Umbilical cord (tissue), 2 donors: ENCODE data around the gene MROH7. TPM values are rescaled to one million over a fixed set of nuclear protein-coding genes. Genes with fewer than 3 reads are reported as not detected.
A peak's percentile ranks its signal among the peaks of the same experiment; 100 is the strongest.

ENCODE experiments used
- DNase-seq: peaks from one replicate; pipeline ENCODE4 v3.0.0-alpha.2; 2015; ENCODE audit warnings: low spot score
- total RNA-seq: library from RNA; depleted of rRNA; stranded (reverse); fragments of >200 nt; gene quantifications from one replicate; pipeline ENCODE4 v1.2.3, GENCODE V29; 2014; ENCODE audit warnings: low replicate concordance; ENCODE audit not compliant: insufficient read depth

MROH7 gene
- total RNA-seq, 1 donor from 2014 or later = 4.1 TPM

DNA sequence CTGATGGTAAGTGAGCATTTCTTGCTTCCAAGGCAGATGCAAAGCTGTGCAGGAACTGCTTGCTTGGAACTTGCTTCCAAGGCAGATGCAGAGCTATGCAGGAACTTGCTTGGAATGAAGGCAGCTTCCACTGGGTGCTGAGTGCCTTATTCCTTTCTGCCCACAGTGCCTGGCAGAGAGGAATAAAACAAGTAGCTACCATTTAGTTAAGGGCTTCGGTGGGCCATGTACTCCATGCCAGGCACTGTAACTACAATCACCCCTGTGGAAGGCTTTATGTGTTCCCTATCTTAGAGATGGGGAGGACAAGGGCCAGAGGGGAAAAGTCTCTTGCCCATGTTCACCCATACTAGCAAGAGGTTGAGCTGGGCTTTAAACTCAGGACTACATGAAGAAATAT is 8.3 kb downstream of the MROH7 start:
- no peak for DNase-seq

DNA sequence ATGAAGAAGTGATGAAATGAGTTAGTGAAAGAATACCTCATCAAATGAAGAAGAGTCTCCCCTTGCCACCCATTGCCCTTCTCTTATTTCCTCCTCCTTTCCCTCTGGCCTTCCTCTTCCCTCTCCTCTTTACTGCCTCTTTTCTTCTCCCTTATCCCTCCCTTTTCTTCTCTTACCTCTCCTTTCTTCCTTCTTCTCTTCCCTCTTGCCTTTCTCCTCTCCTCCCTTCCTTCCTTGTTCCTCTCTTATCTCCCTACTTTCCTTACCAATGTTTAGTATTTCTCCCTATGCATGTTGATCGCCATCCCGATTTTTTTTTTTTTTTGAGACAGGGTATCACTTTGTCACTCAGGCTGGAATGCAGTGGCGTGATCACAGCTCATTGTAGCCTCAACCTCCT is 8.8 kb downstream of the MROH7 start:
- DNase-seq = no peak

DNA sequence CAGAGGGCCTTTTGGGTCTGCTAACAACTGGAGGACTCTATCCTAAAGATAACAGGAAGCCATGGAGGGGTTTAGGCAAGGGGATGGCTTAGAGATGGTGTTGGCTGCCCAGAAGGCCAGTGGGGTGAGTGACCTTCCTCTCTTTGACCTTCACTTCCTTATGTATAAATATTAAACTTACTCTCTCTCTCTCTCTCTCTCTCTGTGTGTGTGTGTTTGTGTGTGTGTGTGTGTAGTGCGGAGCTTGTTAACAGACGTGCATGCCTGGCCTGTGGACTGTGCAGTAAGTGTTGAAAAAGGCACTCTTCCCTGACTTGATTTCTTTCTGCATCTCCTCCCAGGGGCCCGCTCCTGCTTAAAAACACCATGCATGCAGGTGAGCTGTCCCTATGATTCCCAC is 10.0 kb downstream of the MROH7 start:
- DNase-seq = no peak

DNA sequence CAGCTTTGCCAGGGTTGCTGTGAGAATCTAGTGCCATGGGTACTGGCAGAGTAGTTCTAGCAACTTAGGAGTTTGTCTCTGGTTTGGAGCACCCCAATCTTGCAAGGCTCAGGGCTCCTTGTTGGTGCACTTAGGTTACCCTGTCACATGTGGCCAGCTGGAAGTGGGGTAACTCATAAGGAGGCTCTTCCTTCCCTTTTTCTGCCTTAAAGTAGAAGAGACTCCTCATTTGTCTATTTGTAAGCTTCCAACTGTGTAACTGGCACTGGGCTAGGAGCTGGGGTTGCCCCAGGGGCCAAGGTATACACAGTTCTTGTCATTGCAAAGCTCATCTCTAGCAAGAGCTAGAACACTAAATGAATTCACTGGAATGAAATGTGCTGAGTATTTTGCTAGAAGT is 10.6 kb downstream of the MROH7 start:
- DNase-seq = no peak

DNA sequence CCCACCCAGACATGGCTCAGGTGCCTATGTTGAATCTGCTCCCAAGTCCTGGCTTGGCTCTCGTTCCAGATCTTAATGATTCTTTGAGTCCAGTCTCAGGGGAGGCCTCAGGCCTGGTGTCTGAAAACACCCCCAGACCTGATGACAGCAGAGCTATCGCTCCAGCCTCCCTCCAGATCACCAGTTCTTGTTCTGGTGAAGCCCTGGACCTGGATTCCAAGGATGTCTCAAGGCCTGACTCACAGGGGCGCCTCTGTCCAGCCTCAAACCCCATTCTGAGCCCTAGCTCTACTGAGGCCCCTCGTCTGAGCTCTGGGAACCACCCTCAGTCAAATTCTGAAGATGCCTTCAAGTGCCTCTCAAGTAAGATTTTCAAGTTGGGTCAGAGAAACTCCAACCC is 11.4 kb downstream of the MROH7 start:
- DNase-seq = peak; percentile 57

DNA sequence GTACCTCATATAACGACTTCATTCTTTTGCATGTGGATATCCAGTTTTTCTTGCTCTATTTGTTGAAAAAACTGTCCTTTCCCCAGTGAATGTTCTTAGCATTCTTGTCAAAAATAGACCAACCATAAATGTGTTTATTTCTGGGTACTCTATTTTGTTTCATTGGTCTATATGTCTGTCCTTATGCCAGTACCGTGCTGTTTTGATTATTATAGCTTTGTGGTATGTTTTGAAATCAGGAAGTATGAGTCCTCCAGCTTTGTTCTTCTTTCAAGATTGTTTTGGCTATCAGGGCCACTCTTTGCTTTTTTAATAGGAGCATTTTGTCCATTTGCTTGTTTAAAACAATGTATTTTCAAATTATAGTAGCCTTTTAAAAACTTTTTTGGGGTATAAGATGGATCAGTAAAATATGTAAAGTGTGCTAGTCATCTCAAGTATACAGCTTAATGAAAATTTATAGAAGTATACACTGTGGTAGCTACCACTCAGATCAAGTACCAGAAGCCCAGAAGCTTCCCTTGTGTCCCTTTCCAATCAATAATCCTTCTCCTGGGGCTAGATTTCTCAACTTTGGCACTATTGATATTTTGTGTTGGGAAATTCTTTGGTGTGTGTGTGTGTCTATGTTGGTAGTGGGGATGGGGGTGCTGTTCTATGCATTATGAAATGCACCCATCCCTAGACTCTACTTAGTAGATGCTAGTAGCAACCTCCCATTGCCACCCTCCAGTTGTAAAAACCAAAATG is 16.8 kb downstream of the MROH7 start:
- no peak for DNase-seq

DNA sequence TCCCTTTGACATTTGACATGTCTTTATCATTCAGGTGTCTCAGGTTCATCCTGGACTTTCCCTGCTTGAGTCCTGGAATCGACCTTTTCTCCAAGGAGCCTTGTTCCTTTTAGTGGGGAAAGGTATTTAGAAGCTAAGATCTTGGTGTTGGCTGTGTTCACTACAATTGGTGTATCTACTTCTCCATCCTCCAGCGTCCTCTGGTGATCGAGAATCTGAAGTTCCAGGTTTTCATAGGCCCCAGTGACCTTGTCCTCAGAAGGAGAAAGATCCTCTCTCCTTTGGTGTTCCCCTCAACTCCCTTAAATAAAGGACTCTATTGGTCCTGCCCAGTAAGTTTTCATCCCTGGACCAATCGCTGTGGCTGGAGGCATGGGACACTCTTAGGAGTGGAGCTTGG is 22.1 kb downstream of the MROH7 start:
- DNase-seq = no peak

DNA sequence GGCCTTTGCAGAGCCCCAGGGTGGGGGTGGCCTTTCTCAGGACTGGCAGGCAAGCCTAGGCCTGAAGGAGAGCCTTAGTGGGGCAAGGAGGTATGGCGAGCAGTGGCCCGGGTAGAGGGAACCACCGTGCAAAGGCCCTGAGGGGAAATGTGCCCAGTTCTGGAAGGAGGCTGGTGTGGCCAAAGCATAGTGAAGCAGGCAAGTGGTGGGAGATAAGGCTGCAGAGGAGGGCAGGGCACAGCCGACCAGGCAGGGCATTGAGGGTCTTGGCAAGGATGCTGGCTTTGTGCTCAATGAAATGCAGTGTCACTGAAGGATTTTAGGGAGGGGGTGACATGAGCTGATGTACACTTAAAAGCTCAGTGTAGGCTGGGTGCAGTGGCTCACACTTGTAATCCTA is 22.8 kb downstream of the MROH7 start:
- no peak for DNase-seq

DNA sequence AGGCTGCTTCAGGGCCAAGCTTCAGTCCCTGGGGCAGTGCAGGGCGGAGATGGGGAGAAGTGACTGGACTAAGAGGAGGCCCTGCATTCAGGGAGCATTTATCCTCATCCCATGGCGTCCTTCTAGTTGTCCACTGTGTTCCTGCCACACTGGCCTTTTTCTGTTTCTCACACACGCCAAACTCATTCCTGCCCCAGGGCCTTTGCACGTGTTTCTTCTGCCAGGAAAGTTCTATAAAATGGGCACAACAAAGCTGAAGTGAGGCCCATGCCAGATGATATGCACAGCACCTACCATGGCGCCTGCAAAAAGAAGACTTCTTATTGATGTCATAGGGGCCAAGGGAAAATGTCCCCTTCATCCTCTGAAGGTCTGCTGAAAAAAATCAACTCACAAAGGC is 24.3 kb downstream of the MROH7 start:
- no peak for DNase-seq

DNA sequence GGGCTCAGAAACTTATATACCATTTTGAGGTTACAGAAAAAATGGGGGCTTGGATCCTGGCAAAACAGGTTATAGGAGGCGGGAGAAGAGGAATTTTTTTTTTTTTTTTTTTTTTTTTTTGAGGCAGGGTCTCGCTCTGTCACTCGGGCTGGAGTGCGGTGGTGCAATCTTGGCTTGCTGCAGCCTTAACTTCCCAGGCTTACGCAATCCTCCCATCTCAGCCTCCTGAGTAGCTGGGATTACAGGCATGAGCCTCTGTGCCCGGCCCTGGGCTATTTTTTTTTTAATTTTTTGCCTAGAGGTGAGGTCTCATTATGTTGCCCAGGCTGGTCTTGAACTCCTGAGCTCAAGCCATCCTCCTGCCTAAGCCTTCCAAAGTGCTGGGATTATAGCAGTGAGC is 24.7 kb downstream of the MROH7 start:
- no peak for DNase-seq

DNA sequence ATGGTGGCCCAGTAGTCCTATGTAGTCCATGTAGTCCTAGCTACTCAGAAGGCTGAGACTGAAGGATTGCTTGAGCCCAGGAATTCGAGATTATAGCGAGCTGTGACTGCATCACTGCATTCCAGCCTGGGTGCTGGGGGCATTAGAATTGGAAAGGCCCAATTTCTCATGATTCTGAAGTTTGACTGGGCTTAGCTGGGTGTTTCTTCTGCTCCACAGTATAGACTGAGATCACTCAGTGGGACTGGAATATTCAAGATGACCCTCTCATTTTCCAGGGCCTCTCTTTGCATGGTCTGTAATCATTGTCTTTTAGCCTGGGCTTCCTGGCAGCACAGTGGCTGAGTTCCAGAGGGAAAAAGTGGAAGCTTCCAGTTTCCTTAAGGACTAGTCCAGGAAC is 26.2 kb downstream of the MROH7 start:
- no peak for DNase-seq

DNA sequence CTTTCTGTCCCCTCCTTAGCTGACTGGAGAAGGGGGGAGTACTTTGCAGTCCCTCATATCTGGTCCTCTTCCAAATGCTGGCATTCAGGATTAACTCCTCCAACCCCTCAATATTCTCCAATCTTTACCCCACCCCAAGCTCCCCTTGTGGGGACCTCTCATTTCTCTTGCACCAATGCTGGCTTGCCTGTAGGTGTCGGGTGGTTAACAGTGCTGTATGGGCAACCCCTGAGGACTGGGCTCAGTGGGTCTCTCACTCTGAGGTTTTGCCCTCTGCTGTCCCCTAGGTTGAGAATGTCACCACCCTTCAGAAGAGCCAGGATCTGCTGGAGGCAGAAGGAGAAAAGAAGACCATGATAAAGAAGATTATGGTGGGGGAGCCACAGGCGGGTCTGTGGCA is 27.0 kb downstream of the MROH7 start:
- no peak for DNase-seq

DNA sequence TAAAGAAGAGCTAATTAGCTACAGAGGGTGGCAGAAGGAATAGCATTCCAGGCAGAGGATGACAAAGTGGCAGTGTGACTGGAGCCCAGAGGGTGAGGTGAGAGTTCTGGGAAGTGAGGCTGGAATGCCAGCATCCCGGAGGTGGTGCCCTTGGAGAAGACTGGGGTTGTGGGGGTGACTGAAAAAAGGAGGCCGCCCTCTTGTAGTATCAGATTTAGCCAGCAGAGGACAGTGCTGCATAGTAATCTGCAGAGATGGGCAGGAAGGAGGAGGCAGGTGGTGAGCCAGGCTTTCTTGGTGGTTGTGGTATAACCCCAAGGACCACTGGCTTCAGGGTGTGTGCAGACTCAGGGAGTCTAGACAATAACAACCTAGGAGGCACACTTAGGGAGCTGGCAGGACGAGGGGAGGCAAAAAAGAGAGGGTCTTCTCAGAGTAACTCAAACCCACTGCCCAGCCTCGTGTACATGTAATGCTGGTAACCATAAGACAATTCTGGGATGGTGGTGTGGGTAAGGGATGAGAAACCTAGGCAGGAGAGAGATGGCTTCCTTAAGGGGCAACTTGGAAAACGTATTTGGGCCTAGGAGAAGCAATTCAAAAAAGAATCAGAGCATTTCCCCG is 30.5 kb downstream of the MROH7 start:
- DNase-seq = no peak

DNA sequence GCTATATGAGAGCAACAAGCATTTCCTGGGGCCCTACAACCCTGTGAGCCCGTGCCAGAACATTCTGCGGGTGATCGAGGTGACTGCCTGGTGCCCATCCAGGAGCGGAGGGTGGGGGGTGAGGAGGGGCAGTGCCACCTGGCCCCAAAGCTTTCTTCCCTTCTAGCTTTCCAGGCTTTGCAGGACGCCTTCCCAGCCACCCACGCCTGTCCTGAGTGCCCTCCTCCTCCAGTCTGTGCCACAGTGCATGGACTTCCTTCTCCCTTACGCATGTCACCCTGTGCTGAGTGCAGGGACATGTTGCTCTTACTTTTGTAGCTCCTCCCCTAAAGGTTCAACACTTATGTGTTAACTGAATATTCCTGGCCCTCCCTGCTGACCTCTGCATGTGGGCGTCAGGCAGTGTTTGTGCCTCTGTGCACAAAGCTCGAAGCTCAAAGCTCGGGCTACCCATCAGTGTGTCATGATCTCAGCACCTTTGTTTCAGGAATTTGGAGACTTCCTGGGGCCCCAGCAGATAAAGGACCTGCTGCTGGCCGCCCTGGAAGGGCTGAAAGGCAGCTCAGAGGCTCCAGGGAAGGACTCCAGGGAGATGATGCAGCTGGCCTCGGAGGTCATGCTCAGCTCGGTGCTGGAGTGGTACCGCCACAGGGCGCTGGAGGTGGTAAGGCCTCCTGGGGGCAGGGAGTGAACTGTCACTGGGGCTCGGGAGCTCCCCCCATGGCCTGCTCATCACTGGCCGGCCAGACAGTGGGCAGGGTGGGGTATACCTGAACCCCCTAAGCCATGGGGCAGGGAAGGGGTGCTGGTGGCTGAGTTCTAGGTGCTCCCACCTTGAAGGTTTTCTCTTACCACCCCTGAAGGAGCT is 37.4 kb downstream of the MROH7 start:
- DNase-seq = no peak

DNA sequence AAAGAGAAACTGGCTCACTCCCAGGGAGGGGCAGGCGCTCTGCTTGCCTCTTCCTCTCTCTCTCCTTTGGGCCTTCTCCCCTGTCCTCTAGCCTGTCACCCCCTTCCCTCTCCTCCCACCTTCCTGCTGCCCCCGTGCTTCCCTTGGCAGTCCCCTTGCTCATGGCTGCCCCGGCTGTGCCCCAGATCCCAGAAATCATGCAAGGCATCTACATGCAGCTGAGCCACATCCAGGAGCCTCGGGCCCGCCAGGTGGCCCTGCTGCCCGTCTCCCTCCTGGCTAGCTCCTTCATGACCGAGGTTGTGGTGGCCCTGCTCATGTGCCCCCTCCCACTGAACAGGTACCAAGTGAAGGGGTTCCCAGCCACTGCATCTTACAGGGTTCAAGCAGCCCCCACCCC is 38.1 kb downstream of the MROH7 start:
- DNase-seq = no peak

DNA sequence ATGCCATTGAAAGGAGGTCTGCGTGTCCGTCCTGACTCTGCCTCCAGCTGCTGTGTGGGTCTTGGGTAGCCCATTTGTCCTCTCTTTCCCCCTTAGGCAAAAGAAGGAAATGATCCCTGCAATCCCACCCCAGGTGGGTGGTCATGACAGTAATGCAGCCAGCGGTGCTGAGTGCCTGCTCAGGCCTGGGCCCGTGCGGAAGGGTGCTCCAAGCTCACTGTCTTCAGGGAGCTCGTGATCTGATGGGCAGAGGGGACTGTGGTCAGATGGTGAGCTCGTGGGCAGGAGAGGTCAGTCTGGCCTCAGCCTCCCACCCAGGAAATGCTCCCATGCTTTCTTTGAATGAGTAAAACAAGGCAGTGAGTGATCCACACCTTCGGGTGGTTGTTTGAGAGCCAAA is 38.8 kb downstream of the MROH7 start:
- no peak for DNase-seq

DNA sequence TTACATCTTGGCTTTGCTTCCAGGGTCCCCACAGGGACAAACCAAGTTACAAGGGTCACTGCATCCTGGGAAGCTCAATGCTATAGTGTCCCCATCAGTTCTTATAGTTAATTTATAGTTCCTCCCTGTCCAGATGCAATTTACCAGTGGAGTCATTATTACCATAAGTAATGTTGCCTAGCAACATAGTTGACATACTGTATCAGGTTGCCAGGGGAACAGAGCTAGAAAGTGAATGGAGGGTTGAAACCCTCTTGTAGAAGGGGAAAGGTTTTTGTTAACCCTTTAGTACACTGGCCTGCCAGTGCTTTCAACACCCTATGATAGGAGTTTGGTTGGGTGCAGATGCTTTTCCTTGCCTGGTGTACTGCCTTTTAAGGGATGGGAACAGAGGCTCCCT is 39.8 kb downstream of the MROH7 start:
- peak; percentile 9 for DNase-seq

DNA sequence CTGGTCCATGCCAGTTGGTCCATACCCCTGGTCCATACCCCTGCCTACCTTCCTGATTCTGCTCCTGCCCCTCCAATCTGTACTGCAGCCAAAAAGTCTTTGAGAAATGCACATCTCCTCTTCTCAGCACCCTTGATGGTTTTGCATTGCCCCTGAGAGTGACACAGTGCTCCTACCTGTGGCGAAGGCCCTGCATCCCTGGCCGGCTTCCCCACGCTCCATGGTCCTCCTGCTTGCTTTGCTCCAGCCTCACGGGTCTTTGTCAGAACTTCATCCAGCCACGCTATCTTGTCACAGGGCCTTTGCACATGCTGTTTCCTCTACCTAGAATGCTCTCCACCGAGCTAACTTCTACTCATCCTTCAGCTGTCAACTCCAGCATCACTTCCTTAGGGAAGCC is 41.9 kb downstream of the MROH7 start:
- no peak for DNase-seq

DNA sequence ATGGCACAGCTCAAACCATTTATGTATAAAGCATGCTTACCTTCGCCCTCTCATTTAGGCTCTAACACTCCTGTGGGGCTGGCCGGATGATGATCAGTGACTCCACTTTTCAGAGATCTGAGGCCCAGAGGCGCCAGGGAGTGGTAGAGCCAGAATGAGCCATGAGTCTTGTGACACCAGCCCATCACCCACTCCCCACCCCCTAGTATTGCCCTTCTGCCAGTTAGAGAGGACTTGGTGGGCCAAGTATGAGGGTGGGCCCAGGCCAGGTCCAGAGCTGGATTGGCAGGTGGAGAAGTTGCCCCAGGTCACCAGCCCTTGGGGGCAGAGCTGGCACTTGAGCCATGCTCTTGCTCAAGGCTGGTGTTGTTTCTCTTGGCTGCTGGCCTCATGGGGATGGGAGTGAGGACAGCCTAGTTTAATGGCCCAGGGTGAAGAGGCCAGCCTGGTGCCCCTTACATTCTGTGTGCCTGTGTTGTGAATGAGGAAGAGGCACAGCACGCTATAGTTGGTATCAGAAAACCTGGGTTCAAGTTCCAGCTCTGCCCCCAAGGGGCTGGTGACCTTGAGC is 43.8 kb downstream of the MROH7 start:
- DNase-seq = no peak

DNA sequence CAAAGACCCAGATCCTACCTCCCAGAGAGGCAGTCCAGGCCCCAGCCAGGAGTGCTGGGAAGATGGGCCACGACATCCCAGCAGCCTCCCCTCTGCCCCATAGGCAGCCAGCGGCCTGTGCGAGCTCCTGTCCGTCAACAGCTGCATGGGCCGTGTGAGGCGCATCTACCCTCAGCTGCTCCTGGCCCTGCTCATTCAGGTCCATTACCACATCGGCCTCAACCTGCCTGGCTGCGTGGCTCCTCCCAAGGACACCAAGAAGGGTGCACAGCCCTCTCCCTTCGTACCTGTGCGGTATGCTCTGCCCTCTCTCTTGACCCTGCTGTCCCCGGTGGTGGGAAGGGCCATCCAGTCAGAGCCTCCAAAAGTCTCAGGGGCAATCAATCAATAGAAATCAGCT is 44.6 kb downstream of the MROH7 start:
- DNase-seq = no peak

DNA sequence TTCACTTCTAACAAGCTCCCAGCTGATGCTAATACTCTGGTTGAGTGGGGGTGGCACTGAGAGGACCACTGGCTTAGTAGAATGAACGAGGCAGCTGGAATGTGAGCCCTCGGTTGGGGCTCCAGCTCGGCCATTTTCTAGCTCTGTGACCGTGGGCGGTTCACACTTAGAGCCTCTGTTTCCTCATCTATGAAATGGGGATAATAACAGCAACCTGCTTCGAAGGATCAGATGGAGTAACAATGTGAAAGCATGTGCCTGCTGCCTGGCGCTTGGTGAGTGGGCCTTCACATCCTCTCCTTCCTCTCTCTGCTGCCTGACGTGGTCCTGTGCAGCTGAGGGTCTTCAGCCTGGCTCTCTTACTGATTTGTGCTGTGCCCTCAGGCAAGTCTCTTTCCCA is 53.2 kb downstream of the MROH7 start:
- no peak for DNase-seq

DNA sequence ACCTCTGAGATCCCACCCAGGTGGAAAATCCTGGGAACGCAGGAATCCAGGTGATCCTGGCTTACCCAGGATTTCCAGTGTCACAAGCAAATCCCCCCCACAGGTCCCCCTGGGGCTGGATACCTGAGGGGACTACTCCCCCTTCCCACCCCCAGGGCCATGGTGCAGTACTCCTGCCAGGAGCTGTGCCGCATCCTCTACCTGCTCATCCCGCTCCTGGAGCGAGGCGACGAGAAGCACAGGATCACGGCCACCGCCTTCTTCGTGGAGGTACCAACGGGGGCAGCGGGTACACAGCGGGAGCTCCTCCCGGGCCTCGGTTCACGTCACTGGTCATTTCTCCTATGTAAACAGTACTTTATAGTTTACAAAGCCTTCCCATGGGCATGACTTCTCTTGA is 53.6 kb downstream of the MROH7 start:
- DNase-seq = no peak
